Astrocyte of the spinal cord (primary cell): Measurements from ENCODE around the gene PLPPR3.
"Not testable (repeated sequence)": the region's sequence is repeated elsewhere in the genome, so short reads cannot be mapped to it uniquely, and the experiment has no call there.

ENCODE experiments used
- DNase-seq: peaks from one replicate; pipeline ENCODE4 v3.0.0; 2011; ENCODE audit warnings: low read depth, low spot score
- H3K4me3 ChIP-seq: 2 replicates; pipeline ENCODE4 v1.5.1; 2011; ENCODE audit warnings: low read depth, mild to moderate bottlenecking, low read length, moderate library complexity
- in situ Hi-C: cut with HindIII; loops from 2 replicates; pipeline ENCODE4 v1.10.0; 2017; ENCODE audit warnings: low sequenced_read_pairs
- TF ChIP-seq, protein P1 (sequence below): IDR thresholded peaks from 2 replicates; pipeline ENCODE4 v1.5.1; 2012; ENCODE audit warnings: low read depth, mild to moderate bottlenecking, low read length, inconsistent platforms

The PLPPR3 gene

DNA sequence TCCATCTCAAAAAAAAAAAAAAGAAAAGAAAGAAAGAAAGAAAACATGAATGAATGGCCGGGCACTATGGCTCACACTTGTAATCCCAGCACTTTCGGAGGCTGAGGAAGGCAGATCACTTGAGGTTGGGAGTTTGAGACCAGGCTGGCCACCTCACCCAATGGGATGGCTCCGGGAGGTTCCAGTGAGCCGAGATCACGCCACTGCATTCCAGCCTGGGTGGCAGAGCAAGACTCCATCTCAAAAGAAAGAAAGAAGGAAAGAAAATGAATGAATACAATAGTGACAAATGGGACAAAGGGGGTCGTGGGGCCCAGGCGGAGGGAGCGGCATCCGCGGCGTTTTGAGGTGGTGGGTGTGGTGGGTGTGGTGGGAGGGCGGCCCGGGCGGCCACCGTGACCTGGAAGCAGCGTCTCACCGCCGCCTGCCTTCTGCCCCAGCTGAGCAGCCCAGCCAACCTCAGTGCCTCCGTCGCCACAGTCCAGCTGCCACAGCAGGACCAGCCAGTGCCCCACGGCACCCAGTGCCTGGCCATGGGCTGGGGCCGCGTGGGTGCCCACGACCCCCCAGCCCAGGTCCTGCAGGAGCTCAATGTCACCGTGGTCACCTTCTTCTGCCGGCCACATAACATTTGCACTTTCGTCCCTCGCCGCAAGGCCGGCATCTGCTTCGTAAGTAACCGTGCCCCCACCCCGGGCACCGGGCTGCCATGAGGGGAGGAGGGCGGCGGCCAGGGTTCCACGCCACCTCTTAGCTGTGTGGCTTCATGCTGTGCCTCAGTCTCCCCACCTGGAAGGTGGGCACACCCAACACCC, 24.2 kb upstream of the PLPPR3 start:
- no peak for DNase-seq
- TF ChIP-seq, protein P1, sequence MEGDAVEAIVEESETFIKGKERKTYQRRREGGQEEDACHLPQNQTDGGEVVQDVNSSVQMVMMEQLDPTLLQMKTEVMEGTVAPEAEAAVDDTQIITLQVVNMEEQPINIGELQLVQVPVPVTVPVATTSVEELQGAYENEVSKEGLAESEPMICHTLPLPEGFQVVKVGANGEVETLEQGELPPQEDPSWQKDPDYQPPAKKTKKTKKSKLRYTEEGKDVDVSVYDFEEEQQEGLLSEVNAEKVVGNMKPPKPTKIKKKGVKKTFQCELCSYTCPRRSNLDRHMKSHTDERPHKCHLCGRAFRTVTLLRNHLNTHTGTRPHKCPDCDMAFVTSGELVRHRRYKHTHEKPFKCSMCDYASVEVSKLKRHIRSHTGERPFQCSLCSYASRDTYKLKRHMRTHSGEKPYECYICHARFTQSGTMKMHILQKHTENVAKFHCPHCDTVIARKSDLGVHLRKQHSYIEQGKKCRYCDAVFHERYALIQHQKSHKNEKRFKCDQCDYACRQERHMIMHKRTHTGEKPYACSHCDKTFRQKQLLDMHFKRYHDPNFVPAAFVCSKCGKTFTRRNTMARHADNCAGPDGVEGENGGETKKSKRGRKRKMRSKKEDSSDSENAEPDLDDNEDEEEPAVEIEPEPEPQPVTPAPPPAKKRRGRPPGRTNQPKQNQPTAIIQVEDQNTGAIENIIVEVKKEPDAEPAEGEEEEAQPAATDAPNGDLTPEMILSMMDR = no peak

GRCh38 chr19:844546-844971, 22.8 kb upstream of the PLPPR3 start:
- TF ChIP-seq, protein P1 = no peak
- in situ Hi-C loops = no loop called here
- DNase-seq = no peak
- no peak overlapping the region for H3K4me3 ChIP-seq

More for the DNA sequence above, 24.2 kb upstream of the PLPPR3 start:
- in situ Hi-C loops = no loop called here
- no peak overlapping the region for H3K4me3 ChIP-seq

- in situ Hi-C loops = no loop called here
- no peak overlapping the region for H3K4me3 ChIP-seq
- no peak for DNase-seq
- TF ChIP-seq, protein P1 = no peak
These were observed 22.2 kb upstream of the PLPPR3 start for GRCh38 chr19:843836-844545.

- DNase-seq = no peak
- in situ Hi-C loops = no loop called here
- H3K4me3 ChIP-seq = no peak overlapping the region
- TF ChIP-seq, protein P1 = no peak
These were observed 21.6 kb upstream of the PLPPR3 start for GRCh38 chr19:843180-843835.

GRCh38 chr19:842802-843179, 21.0 kb upstream of the PLPPR3 start:
- in situ Hi-C loops, H3K4me3 ChIP-seq, DNase-seq: not testable (repeated sequence)

DNA sequence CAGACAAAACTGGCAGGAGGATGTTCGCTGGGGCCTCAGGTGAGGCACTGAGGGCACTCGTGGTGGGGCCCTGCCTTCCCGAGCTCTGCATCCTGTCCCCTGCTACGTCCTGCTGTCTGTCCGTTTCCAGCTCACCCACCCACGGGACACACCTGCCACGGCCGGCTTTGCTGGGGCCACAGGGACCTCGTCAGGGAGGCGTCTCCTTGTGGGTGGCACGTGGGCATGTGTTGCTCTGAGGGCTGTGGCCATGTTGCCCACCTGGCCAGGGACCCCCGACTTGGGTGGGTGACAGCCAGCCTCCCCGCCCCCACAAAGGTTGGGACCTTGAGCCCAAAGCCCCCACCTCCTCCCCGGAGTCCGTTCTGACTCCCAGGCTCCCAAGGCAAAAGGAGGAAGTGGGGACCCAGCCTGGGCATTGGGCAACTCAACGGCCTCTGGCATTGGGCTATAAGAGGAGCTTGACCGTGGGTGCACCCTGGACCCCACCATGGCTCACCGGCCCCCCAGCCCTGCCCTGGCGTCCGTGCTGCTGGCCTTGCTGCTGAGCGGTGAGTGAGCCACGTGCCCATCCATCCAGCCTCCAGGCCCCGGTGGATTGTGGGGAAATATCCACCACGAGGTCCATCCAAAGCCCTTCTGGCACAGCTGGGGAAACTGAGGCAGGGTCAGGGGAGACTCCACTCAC, 18.9 kb upstream of the PLPPR3 start, which contains the start of gene PRTN3:
Gene PRTN3, plus strand, starts transcription at position 481 of the 688 bp plus-strand sequence. Its CDS starts 10 bp downstream, at position 491.
- in situ Hi-C loops = no loop called here
- H3K4me3 ChIP-seq = no peak within 1 kb of the TSS
- DNase-seq = no peak
- TF ChIP-seq, protein P1 = no peak
